ENCODE measurements around the gene S100G.

The S100G gene

GRCh38 chrX:16664074-16664473 is 14.1 kb downstream of the S100G start:
- H3K9ac ChIP-seq (ENCODE audit: low read length in 5 of 5) = no peak overlapping the region
- H3K4me3 ChIP-seq (ENCODE audit: low read depth in 1 of 5, low read length in 5 of 5) = no peak overlapping the region
- no peaks in the 10 kb centered on the region for H3K9me3 ChIP-seq (ENCODE audit: control insufficient read depth in 5 of 5, low read length in 5 of 5)
- H3K27me3 ChIP-seq (ENCODE audit: control insufficient read depth in 5 of 5, insufficient read depth in 4 of 5, low read length in 5 of 5) = peaks cover 0 to 15% (median 3%) of the 10 kb centered on the region in 5 donors
- no peak overlapping the region for H3K27ac ChIP-seq (ENCODE audit: low read depth, low read length)
- H3K4me1 ChIP-seq (ENCODE audit: control insufficient read depth in 5 of 5, insufficient read depth in 5 of 5, low read length in 5 of 5) = no peaks in the 10 kb centered on the region
- peaks cover 1 to 16% (median 9%) of the 10 kb centered on the region in 5 donors for H3K36me3 ChIP-seq (ENCODE audit: control insufficient read depth in 5 of 5, insufficient read depth in 5 of 5, low read length in 5 of 5)

GRCh38 chrX:16664626-16665025 is 14.7 kb downstream of the S100G start:
- Histone ChIP-seq H3K27ac (ENCODE audit: low read depth, low read length) (no peak overlapping the region), H3K9ac (ENCODE audit: low read length in 5 of 5) (no peak overlapping the region), H3K27me3 (ENCODE audit: control insufficient read depth in 5 of 5, insufficient read depth in 4 of 5, low read length in 5 of 5) (peaks cover 0 to 15% (median 5%) of the 10 kb centered on the region in 5 donors), H3K4me1 (ENCODE audit: control insufficient read depth in 5 of 5, insufficient read depth in 5 of 5, low read length in 5 of 5) (no peaks in the 10 kb centered on the region), H3K4me3 (ENCODE audit: low read depth in 1 of 5, low read length in 5 of 5) (no peak overlapping the region), H3K9me3 (ENCODE audit: control insufficient read depth in 5 of 5, low read length in 5 of 5) (no peaks in the 10 kb centered on the region), H3K36me3 (ENCODE audit: control insufficient read depth in 5 of 5, insufficient read depth in 5 of 5, low read length in 5 of 5) (peaks cover 3 to 16% (median 10%) of the 10 kb centered on the region in 5 donors)

- Histone ChIP-seq H3K9ac (ENCODE audit: low read length in 5 of 5) (no peak overlapping the region), H3K36me3 (ENCODE audit: control insufficient read depth in 5 of 5, insufficient read depth in 5 of 5, low read length in 5 of 5) (peaks cover 3 to 16% (median 13%) of the 10 kb centered on the region in 5 donors), H3K27me3 (ENCODE audit: control insufficient read depth in 5 of 5, insufficient read depth in 4 of 5, low read length in 5 of 5) (peaks cover 0 to 15% (median 5%) of the 10 kb centered on the region in 5 donors), H3K27ac (ENCODE audit: low read depth, low read length) (no peak overlapping the region), H3K9me3 (ENCODE audit: control insufficient read depth in 5 of 5, low read length in 5 of 5) (no peaks in the 10 kb centered on the region), H3K4me3 (ENCODE audit: low read depth in 1 of 5, low read length in 5 of 5) (no peak overlapping the region), H3K4me1 (ENCODE audit: control insufficient read depth in 5 of 5, insufficient read depth in 5 of 5, low read length in 5 of 5) (no peaks in the 10 kb centered on the region)
These were observed 15.1 kb downstream of the S100G start for GRCh38 chrX:16665089-16665488.

GRCh38 chrX:16666541-16666940 is 16.6 kb downstream of the S100G start:
- Histone ChIP-seq H3K27me3 (ENCODE audit: control insufficient read depth in 5 of 5, insufficient read depth in 4 of 5, low read length in 5 of 5) (peaks cover 0 to 15% (median 5%) of the 10 kb centered on the region in 5 donors), H3K9ac (ENCODE audit: low read length in 5 of 5) (no peak overlapping the region), H3K4me1 (ENCODE audit: control insufficient read depth in 5 of 5, insufficient read depth in 5 of 5, low read length in 5 of 5) (no peaks in the 10 kb centered on the region), H3K4me3 (ENCODE audit: low read depth in 1 of 5, low read length in 5 of 5) (no peak overlapping the region), H3K9me3 (ENCODE audit: control insufficient read depth in 5 of 5, low read length in 5 of 5) (no peaks in the 10 kb centered on the region), H3K36me3 (ENCODE audit: control insufficient read depth in 5 of 5, insufficient read depth in 5 of 5, low read length in 5 of 5) (peaks cover 3 to 16% (median 13%) of the 10 kb centered on the region in 5 donors), H3K27ac (ENCODE audit: low read depth, low read length) (no peak overlapping the region)

GRCh38 chrX:16671005-16671404 is 21.0 kb downstream of the S100G start:
- Histone ChIP-seq H3K9me3 (ENCODE audit: control insufficient read depth in 5 of 5, low read length in 5 of 5) (no peaks in the 10 kb centered on the region), H3K9ac (ENCODE audit: low read length in 5 of 5) (no peak overlapping the region), H3K4me3 (ENCODE audit: low read depth in 1 of 5, low read length in 5 of 5) (no peak overlapping the region), H3K36me3 (ENCODE audit: control insufficient read depth in 5 of 5, insufficient read depth in 5 of 5, low read length in 5 of 5) (peaks cover 0 to 12% (median 10%) of the 10 kb centered on the region in 5 donors), H3K27me3 (ENCODE audit: control insufficient read depth in 5 of 5, insufficient read depth in 4 of 5, low read length in 5 of 5) (peaks cover 0 to 7% (median 5%) of the 10 kb centered on the region in 5 donors), H3K4me1 (ENCODE audit: control insufficient read depth in 5 of 5, insufficient read depth in 5 of 5, low read length in 5 of 5) (no peaks in the 10 kb centered on the region), H3K27ac (ENCODE audit: low read depth, low read length) (no peak overlapping the region)

- Histone ChIP-seq H3K9me3 (ENCODE audit: control insufficient read depth in 5 of 5, low read length in 5 of 5) (no peaks in the 10 kb centered on the region), H3K27me3 (ENCODE audit: control insufficient read depth in 5 of 5, insufficient read depth in 4 of 5, low read length in 5 of 5) (peaks cover 0 to 4% (median 2%) of the 10 kb centered on the region in 5 donors), H3K4me3 (ENCODE audit: low read depth in 1 of 5, low read length in 5 of 5) (no peak overlapping the region), H3K9ac (ENCODE audit: low read length in 5 of 5) (no peak overlapping the region), H3K4me1 (ENCODE audit: control insufficient read depth in 5 of 5, insufficient read depth in 5 of 5, low read length in 5 of 5) (no peaks in the 10 kb centered on the region), H3K36me3 (ENCODE audit: control insufficient read depth in 5 of 5, insufficient read depth in 5 of 5, low read length in 5 of 5) (peaks cover 9 to 30% (median 21%) of the 10 kb centered on the region in 5 donors), H3K27ac (ENCODE audit: low read depth, low read length) (no peak overlapping the region)
These were observed 28.7 kb downstream of the S100G start for GRCh38 chrX:16678689-16679088.

GRCh38 chrX:16683007-16683664 is 33.2 kb downstream of the S100G start:
- H3K36me3 ChIP-seq (ENCODE audit: control insufficient read depth in 5 of 5, insufficient read depth in 5 of 5, low read length in 5 of 5) = peaks cover 6 to 48% (median 22%) of the 10 kb centered on the region in 5 donors
- H3K27me3 ChIP-seq (ENCODE audit: control insufficient read depth in 5 of 5, insufficient read depth in 4 of 5, low read length in 5 of 5) = peaks cover 0 to 8% (median 2%) of the 10 kb centered on the region in 5 donors

GRCh38 chrX:16687514-16687913 is 37.6 kb downstream of the S100G start:
- Histone ChIP-seq H3K27ac (ENCODE audit: low read depth, low read length) (no peak overlapping the region), H3K9ac (ENCODE audit: low read length in 5 of 5) (no peak overlapping the region), H3K9me3 (ENCODE audit: control insufficient read depth in 5 of 5, low read length in 5 of 5) (no peaks in the 10 kb centered on the region), H3K27me3 (ENCODE audit: control insufficient read depth in 5 of 5, insufficient read depth in 4 of 5, low read length in 5 of 5) (peaks cover 0 to 6% (median 2%) of the 10 kb centered on the region in 5 donors), H3K36me3 (ENCODE audit: control insufficient read depth in 5 of 5, insufficient read depth in 5 of 5, low read length in 5 of 5) (peaks cover 13 to 54% (median 29%) of the 10 kb centered on the region in 5 donors), H3K4me3 (ENCODE audit: low read depth in 1 of 5, low read length in 5 of 5) (no peak overlapping the region), H3K4me1 (ENCODE audit: control insufficient read depth in 5 of 5, insufficient read depth in 5 of 5, low read length in 5 of 5) (no peaks in the 10 kb centered on the region)

More at GRCh38 chrX:16683007-16683664, 33.2 kb downstream of the S100G start:
- no peaks in the 10 kb centered on the region for H3K9me3 ChIP-seq (ENCODE audit: control insufficient read depth in 5 of 5, low read length in 5 of 5)
- H3K4me1 ChIP-seq (ENCODE audit: control insufficient read depth in 5 of 5, insufficient read depth in 5 of 5, low read length in 5 of 5) = no peaks in the 10 kb centered on the region
- H3K9ac ChIP-seq (ENCODE audit: low read length in 5 of 5) = no peak overlapping the region
- no peak overlapping the region for H3K4me3 ChIP-seq (ENCODE audit: low read depth in 1 of 5, low read length in 5 of 5)
- H3K27ac ChIP-seq (ENCODE audit: low read depth, low read length) = no peak overlapping the region

GRCh38 chrX:16695079-16695676 is 45.2 kb downstream of the S100G start:
- no peak overlapping the region for H3K4me3 ChIP-seq (ENCODE audit: low read depth in 1 of 5, low read length in 5 of 5)
- H3K36me3 ChIP-seq (ENCODE audit: control insufficient read depth in 5 of 5, insufficient read depth in 5 of 5, low read length in 5 of 5) = peaks cover 9 to 37% (median 25%) of the 10 kb centered on the region in 5 donors
- H3K27me3 ChIP-seq (ENCODE audit: control insufficient read depth in 5 of 5, insufficient read depth in 4 of 5, low read length in 5 of 5) = peaks cover 0 to 12% (median 4%) of the 10 kb centered on the region in 5 donors
- H3K9me3 ChIP-seq (ENCODE audit: control insufficient read depth in 5 of 5, low read length in 5 of 5) = no peaks in the 10 kb centered on the region
- H3K4me1 ChIP-seq (ENCODE audit: control insufficient read depth in 5 of 5, insufficient read depth in 5 of 5, low read length in 5 of 5) = no peaks in the 10 kb centered on the region
- H3K27ac ChIP-seq (ENCODE audit: low read depth, low read length) = no peak overlapping the region
- no peak overlapping the region for H3K9ac ChIP-seq (ENCODE audit: low read length in 5 of 5)

GRCh38 chrX:16696956-16697355 is 47.0 kb downstream of the S100G start:
- Histone ChIP-seq H3K27me3 (ENCODE audit: control insufficient read depth in 5 of 5, insufficient read depth in 4 of 5, low read length in 5 of 5) (peaks cover 0 to 10% (median 4%) of the 10 kb centered on the region in 5 donors), H3K36me3 (ENCODE audit: control insufficient read depth in 5 of 5, insufficient read depth in 5 of 5, low read length in 5 of 5) (peaks cover 6 to 25% (median 15%) of the 10 kb centered on the region in 5 donors), H3K27ac (ENCODE audit: low read depth, low read length) (no peak overlapping the region), H3K9ac (ENCODE audit: low read length in 5 of 5) (no peak overlapping the region), H3K4me1 (ENCODE audit: control insufficient read depth in 5 of 5, insufficient read depth in 5 of 5, low read length in 5 of 5) (no peaks in the 10 kb centered on the region), H3K4me3 (ENCODE audit: low read depth in 1 of 5, low read length in 5 of 5) (no peak overlapping the region), H3K9me3 (ENCODE audit: control insufficient read depth in 5 of 5, low read length in 5 of 5) (no peaks in the 10 kb centered on the region)
